ENCODE measurements around the gene EFNA5.

- TF ChIP-seq CTCF (IDR thresholded peaks at IDR 0.05) (no peak), ZFX (IDR thresholded peaks at IDR 0.05; ENCODE audit: borderline replicate concordance) (no peak)
Observed at GRCh38 chr5:107369622-107370021, 301.1 kb downstream of the EFNA5 start.

Data from 22Rv1 (cell line).